ENCODE results near the gene CC2D2B.
A peak's percentile ranks its signal among the peaks of the same experiment; 100 is the strongest.
"Not testable (repeated sequence)": the region's sequence is repeated elsewhere in the genome, so short reads cannot be mapped to it uniquely, and the experiment has no call there.

CC2D2B gene

GRCh38 chr10:96034625-96035024 lies 126.8 kb downstream of the CC2D2B start:
- no peak for DNase-seq

- peak; percentile 5 for DNase-seq
Measured at GRCh38 chr10:96038476-96039387, 131.0 kb downstream of the CC2D2B start.

GRCh38 chr10:96041146-96041545 lies 133.4 kb downstream of the CC2D2B start:
- no peak for DNase-seq

- peak; percentile 82 for DNase-seq
Measured at GRCh38 chr10:96043033-96043892, 135.5 kb downstream of the CC2D2B start, which contains the start of gene CCNJ. Gene CCNJ (plus strand): TSS chr10:96043583. CDS start chr10:96044394, 811 bp downstream.

GRCh38 chr10:96043893-96044715 lies 136.3 kb downstream of the CC2D2B start:
- peak; percentile 23 for DNase-seq

GRCh38 chr10:96044736-96045135 lies 137.0 kb downstream of the CC2D2B start:
- no peak for DNase-seq

GRCh38 chr10:96046546-96046945 lies 138.8 kb downstream of the CC2D2B start:
- no peak for DNase-seq

GRCh38 chr10:96047004-96047649 lies 139.4 kb downstream of the CC2D2B start:
- DNase-seq = no peak

- not testable (repeated sequence) for DNase-seq
Measured at GRCh38 chr10:96047925-96048324, 140.2 kb downstream of the CC2D2B start.

GRCh38 chr10:96049340-96049739 lies 141.6 kb downstream of the CC2D2B start:
- DNase-seq = no peak

GRCh38 chr10:96053985-96054384 lies 146.2 kb downstream of the CC2D2B start:
- DNase-seq = no peak

GRCh38 chr10:96056787-96057186 lies 149.0 kb downstream of the CC2D2B start:
- DNase-seq = no peak

GRCh38 chr10:96061232-96061631 lies 153.5 kb downstream of the CC2D2B start:
- no peak for DNase-seq

GRCh38 chr10:96072674-96073073 lies 164.9 kb downstream of the CC2D2B start:
- DNase-seq = no peak

- no peak for DNase-seq
Measured at GRCh38 chr10:96073722-96074121, 165.9 kb downstream of the CC2D2B start.

- DNase-seq = no peak
Measured at GRCh38 chr10:96074776-96075175, 167.0 kb downstream of the CC2D2B start.

- no peak for DNase-seq
Measured at GRCh38 chr10:96075977-96076376, 168.2 kb downstream of the CC2D2B start.

GRCh38 chr10:96077156-96077555 lies 169.4 kb downstream of the CC2D2B start:
- DNase-seq = no peak

- peak; percentile 6 for DNase-seq
Measured at GRCh38 chr10:96082153-96082552, 174.4 kb downstream of the CC2D2B start.
